GM23248 (cell line): ENCODE measurements around the gene KNDC1.

ENCODE experiments used
- EZH2 ChIP-seq: fragments of 200-600 bp; sonication (generic); IDR thresholded peaks from 2 replicates; pipeline ENCODE4 v1.6.1; 2018; ENCODE audit warnings: antibody characterized with exemption, mild to moderate bottlenecking; ENCODE audit not compliant: insufficient read depth, poor library complexity, severe bottlenecking
- EZH2phosphoT487 ChIP-seq: fragments of 200-600 bp; sonication (generic); IDR thresholded peaks from 2 replicates; pipeline ENCODE4 v1.6.1; 2018; ENCODE audit warnings: antibody characterized with exemption, moderate library complexity, mild to moderate bottlenecking, low read depth; ENCODE audit not compliant: insufficient read depth

GRCh38 chr10:133243593-133243992, 83.6 kb downstream of the KNDC1 start:
- no peak for TF ChIP-seq EZH2
- TF ChIP-seq EZH2phosphoT487, result no peak
